Activated CD8-positive, alpha-beta memory T cell treated with anti-CD3 and anti-CD28 coated beads, Interleukin-2, amount 50 U/mL, for 24 hours (primary cell): Measurements from ENCODE around the gene PSME4.
"Not testable (repeated sequence)": the region's sequence is repeated elsewhere in the genome, so short reads cannot be mapped to it uniquely, and the experiment has no call there.

ENCODE experiments used
- DNase-seq: peaks from one replicate; pipeline ENCODE4 v3.0.0-alpha.2; 2020; ENCODE audit errors: extremely low read depth

The PSME4 gene

GRCh38 chr2:53964257-53964952 lies 6.4 kb downstream of the PSME4 start:
- no peak for DNase-seq

- DNase-seq = not testable (repeated sequence)
Measured at GRCh38 chr2:53961478-53962216, 9.1 kb downstream of the PSME4 start.

GRCh38 chr2:53960476-53960875 lies 10.3 kb downstream of the PSME4 start:
- DNase-seq = no peak

GRCh38 chr2:53958443-53958842 lies 12.3 kb downstream of the PSME4 start:
- no peak for DNase-seq

GRCh38 chr2:53952519-53952918 lies 18.3 kb downstream of the PSME4 start:
- DNase-seq = no peak

GRCh38 chr2:53949457-53949856 lies 21.3 kb downstream of the PSME4 start:
- DNase-seq = no peak

GRCh38 chr2:53945538-53945937 lies 25.3 kb downstream of the PSME4 start:
- no peak for DNase-seq

- no peak for DNase-seq
Measured at GRCh38 chr2:53944542-53944941, 26.3 kb downstream of the PSME4 start.

- no peak for DNase-seq
Measured at GRCh38 chr2:53942280-53942679, 28.5 kb downstream of the PSME4 start.

GRCh38 chr2:53941749-53942148 lies 29.0 kb downstream of the PSME4 start:
- DNase-seq = no peak

- DNase-seq = no peak
Measured at GRCh38 chr2:53939656-53940055, 31.1 kb downstream of the PSME4 start.

- DNase-seq = no peak
Measured at GRCh38 chr2:53938904-53939303, 31.9 kb downstream of the PSME4 start.

GRCh38 chr2:53933329-53933728 lies 37.5 kb downstream of the PSME4 start:
- DNase-seq = no peak

- not testable (repeated sequence) for DNase-seq
Measured at GRCh38 chr2:53926321-53926720, 44.5 kb downstream of the PSME4 start.

GRCh38 chr2:53913721-53914120 lies 57.1 kb downstream of the PSME4 start:
- no peak for DNase-seq

GRCh38 chr2:53911434-53912189 lies 59.2 kb downstream of the PSME4 start:
- no peak for DNase-seq

GRCh38 chr2:53907582-53907981 lies 63.2 kb downstream of the PSME4 start:
- DNase-seq = no peak

- DNase-seq = no peak
Measured at GRCh38 chr2:53905396-53905795, 65.4 kb downstream of the PSME4 start.

GRCh38 chr2:53903011-53903410 lies 67.8 kb downstream of the PSME4 start:
- DNase-seq = no peak

GRCh38 chr2:53901192-53901591 lies 69.6 kb downstream of the PSME4 start:
- no peak for DNase-seq

GRCh38 chr2:53896864-53897263 lies 73.9 kb downstream of the PSME4 start:
- DNase-seq = no peak

- DNase-seq = no peak
Measured at GRCh38 chr2:53886406-53887280, 84.2 kb downstream of the PSME4 start.
